GM12801 (cell line): Measurements from ENCODE around the gene OR4D10.

Experiments
- TF ChIP-seq, protein P1 (sequence below): IDR thresholded peaks from one replicate; pipeline ENCODE4 v1.5.1; 2011; ENCODE audit warnings: control low read depth; ENCODE audit not compliant: insufficient read length; ENCODE audit errors: extremely low read depth

OR4D10 gene

DNA sequence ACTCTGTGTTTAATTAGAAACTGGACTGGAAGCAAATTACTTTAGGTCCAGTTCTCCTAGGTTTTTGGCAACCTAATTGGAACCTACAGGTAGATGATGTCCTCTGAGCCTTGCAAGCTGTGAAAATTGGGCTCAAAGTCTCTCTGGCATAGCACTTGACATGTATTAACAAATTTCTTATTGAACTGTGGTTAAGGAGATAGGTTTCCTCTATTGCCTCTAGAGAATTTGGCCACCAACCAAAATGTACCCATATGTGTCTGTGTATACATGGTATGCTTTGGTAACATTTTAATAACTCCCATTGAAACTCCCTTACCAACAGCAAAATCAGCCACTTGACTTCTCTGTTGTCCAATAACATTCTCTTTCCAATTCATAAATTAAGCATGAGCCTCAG, at the start of gene OR4D10:
OR4D10 (plus strand) TSS at position 301 of the 400 bp plus-strand sequence. CDS start 4,115 bp downstream, outside the sequence.
- TF ChIP-seq, protein P1, sequence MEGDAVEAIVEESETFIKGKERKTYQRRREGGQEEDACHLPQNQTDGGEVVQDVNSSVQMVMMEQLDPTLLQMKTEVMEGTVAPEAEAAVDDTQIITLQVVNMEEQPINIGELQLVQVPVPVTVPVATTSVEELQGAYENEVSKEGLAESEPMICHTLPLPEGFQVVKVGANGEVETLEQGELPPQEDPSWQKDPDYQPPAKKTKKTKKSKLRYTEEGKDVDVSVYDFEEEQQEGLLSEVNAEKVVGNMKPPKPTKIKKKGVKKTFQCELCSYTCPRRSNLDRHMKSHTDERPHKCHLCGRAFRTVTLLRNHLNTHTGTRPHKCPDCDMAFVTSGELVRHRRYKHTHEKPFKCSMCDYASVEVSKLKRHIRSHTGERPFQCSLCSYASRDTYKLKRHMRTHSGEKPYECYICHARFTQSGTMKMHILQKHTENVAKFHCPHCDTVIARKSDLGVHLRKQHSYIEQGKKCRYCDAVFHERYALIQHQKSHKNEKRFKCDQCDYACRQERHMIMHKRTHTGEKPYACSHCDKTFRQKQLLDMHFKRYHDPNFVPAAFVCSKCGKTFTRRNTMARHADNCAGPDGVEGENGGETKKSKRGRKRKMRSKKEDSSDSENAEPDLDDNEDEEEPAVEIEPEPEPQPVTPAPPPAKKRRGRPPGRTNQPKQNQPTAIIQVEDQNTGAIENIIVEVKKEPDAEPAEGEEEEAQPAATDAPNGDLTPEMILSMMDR, result no peak

DNA sequence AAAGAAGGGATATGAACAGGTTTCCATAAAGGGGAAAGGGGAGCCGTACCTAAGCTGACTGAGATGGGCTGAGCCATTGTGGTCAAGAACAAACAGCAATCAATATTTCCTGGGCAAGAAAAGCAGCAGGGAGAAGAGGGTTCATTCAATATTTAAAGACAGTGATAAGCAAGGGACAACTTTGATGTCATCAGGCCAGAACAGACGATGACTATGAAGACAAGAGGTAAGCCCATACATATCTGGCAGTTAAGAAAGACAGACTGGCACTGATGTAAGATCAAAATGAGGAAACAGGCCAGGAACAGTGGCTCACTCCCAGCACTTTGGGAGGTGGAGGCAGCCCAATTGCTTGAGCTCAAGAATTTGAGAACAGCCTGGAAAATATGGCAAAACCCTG, 49.3 kb upstream of the OR4D10 start:
- TF ChIP-seq, protein P1, result no peak

DNA sequence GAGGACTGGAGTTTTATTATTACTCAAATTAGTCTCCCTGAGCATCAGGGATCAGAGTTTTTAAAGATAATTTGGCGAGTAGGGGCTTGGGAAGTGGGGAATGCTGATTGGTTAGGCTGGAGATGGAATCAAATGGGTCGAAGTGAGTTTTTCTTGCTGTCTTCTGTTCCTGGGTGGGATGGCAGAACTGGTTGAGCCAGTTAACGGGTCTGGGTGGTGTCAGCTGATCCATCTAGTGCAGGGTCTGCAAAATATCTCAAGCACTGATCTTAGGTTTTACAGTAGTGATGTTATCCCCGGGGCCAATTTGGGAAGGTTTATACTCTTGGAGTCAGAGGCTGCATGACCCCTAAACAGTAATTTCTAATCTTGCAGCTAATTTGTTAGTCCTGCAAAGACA, 48.0 kb upstream of the OR4D10 start:
- TF ChIP-seq, protein P1, result no peak

DNA sequence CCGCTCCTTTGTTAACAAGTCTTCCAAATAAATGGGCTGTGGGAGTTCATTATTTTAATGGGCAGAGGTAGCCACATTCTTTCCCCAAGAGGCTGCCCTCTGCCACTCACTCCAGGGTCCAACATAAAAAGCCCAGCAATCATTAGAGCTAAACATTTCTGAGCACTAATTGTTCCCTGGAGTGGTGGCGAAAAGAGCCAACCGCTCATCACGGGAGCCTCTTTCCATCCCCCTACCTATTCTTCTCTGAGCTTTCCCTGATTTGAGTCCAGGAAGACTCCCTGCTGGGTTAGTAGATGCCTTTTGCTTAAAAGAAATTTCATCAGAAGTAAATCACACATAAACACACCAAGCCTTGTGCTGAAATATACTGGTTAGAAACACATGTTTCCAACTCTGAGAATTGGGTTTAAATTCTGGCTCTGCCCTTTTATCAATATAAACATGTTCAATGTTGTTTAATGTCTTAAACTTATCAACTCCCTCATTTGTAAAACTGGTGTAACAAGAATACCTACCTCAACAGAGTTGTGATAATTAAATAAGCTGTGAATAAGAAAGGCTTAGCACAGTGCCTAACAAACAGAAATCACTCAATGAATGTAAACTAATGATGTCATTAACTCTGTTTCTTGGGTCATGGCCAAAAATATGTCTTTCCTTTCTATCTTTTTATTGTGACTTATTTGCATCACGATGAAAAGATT, 46.6 kb upstream of the OR4D10 start, which contains the start of gene OR5A2:
OR5A2 (minus strand) TSS at position 53 of the 707 bp plus-strand sequence. CDS start 3,460 bp downstream, outside the sequence.
- TF ChIP-seq, protein P1, result no peak

DNA sequence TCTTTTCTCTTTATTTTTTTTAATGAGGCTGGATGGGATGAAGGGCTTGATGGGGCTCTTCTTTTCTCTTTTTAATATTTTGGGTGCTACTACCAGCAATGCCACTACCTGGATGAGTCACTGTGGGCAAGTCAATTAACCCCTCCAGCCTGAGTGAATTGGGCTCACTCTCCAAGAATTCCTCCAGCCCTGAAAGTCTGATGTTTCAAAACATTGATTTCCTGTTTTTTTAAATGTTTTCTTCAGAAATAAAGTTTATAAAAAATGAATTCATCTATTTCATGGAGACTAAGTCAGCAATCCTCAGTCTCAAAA, 46.1 kb upstream of the OR4D10 start:
- TF ChIP-seq, protein P1, result no peak

DNA sequence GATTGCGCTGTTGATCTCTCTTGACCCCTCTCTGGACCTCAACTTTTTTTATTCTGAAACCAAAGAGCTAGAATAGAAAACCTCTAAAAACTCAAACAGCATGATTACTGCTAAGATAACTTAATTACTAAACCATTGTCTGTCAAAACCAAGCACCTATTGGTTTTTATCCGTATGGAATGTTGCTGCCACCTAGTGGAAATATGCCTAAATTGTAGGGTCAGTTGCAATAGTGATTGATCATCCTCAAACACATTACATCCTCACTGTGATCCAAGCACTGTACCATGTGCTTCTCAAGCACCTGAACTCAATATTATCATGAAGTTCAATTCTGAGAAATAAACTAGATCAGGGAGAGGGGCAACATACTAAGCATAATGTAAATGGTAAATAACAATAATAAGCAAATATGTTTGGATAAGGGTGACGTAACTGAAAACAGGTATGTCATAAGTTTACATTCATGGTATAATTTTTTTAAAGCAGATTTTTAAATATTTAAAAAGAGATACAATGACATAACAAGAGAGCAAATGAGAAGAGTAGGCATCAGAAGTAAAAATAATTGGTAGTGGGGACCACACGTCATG, 43.1 kb upstream of the OR4D10 start:
- TF ChIP-seq, protein P1, result no peak

DNA sequence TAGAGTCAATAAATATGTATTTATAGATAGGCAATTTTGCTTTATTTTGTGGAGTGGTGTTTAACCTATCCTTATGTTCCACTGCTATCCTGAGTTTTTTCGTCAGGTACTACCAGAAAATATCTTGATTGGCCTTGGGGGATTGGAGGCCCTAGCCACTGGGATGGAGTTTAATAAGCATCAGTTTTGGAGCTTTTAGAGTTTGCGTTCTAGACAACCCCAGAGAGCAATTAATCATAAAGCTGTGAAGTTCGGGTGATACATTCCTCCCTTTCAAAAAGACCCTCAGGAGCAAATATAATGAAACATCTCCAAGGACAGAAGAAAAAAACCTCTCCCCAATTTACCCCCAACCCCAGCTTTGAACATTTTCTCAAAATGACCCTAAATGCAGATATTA, 36.9 kb upstream of the OR4D10 start, which contains the start of gene OR5A1:
OR5A1 (plus strand) TSS at position 301 of the 400 bp plus-strand sequence. CDS start 6,700 bp downstream, outside the sequence.
- TF ChIP-seq, protein P1, result no peak
